HEK293T (cell line): ENCODE measurements around the gene RNU6-9.
"Not testable (repeated sequence)": the region's sequence is repeated elsewhere in the genome, so short reads cannot be mapped to it uniquely, and the experiment has no call there.

ENCODE experiments used
- CTCF ChIA-PET: fragments of 350-600 bp; formaldehyde crosslinking; extraction: SDS; loops from one replicate; lab custom pipeline; 2021; ENCODE audit warnings: antibody characterized with exemption, inconsistent platforms; lab: Yijun Ruan, JAX
- POLR2A ChIA-PET: fragments of 350-600 bp; formaldehyde crosslinking; extraction: SDS; loops from one replicate; lab custom pipeline; 2020; ENCODE audit warnings: antibody characterized with exemption, inconsistent platforms; lab: Yijun Ruan, JAX
- DNase-seq: peaks from one replicate; pipeline ENCODE4 v3.0.0; 2012; ENCODE audit warnings: mixed read lengths; ENCODE audit errors: extremely low spot score
- ARNT ChIP-seq: fragments of 450-650 bp; IDR thresholded peaks from 2 replicates; pipeline ENCODE4 v1.6.1; 2017; ENCODE audit warnings: mild to moderate bottlenecking
- BHLHE40 ChIP-seq: fragments of 450-650 bp; IDR thresholded peaks from 2 replicates; pipeline ENCODE4 v1.6.1; 2016; ENCODE audit warnings: mild to moderate bottlenecking, moderate library complexity, borderline replicate concordance
- CTBP1 ChIP-seq: fragments of 450-650 bp; IDR thresholded peaks from 2 replicates; pipeline ENCODE4 v1.6.1; 2016; ENCODE audit warnings: borderline replicate concordance
- ELF4 ChIP-seq: fragments of 450-650 bp; IDR thresholded peaks from 2 replicates; pipeline ENCODE4 v1.6.1; 2017; ENCODE audit warnings: antibody characterized with exemption
- FOXA1 ChIP-seq: fragments of 450-650 bp; IDR thresholded peaks from 2 replicates; pipeline ENCODE4 v1.6.1; 2016; ENCODE audit warnings: mild to moderate bottlenecking
- FOXK2 ChIP-seq: fragments of 450-650 bp; IDR thresholded peaks from 2 replicates; pipeline ENCODE4 v1.6.1; 2016; ENCODE audit warnings: mild to moderate bottlenecking
- FOXM1 ChIP-seq: fragments of 450-650 bp; IDR thresholded peaks from 2 replicates; pipeline ENCODE4 v1.6.1; 2017; ENCODE audit warnings: mild to moderate bottlenecking, borderline replicate concordance
- HDGF ChIP-seq: fragments of 450-650 bp; IDR thresholded peaks from 2 replicates; pipeline ENCODE4 v1.6.1; 2017; ENCODE audit warnings: antibody characterized with exemption, borderline replicate concordance
- L3MBTL2 ChIP-seq: fragments of 450-650 bp; conservative IDR thresholded peaks from 2 replicates; pipeline ENCODE4 v1.6.1; 2016; ENCODE audit warnings: mild to moderate bottlenecking
- LEF1 ChIP-seq: fragments of 450-650 bp; IDR thresholded peaks from 2 replicates; pipeline ENCODE4 v1.6.1; 2017; ENCODE audit warnings: mild to moderate bottlenecking, borderline replicate concordance
- NFRKB ChIP-seq: fragments of 450-650 bp; IDR thresholded peaks from 2 replicates; pipeline ENCODE4 v1.6.1; 2016; ENCODE audit warnings: mild to moderate bottlenecking, moderate library complexity
- SP1 ChIP-seq: fragments of 450-650 bp; IDR thresholded peaks from 2 replicates; pipeline ENCODE4 v1.6.1; 2017
- SUZ12 ChIP-seq: fragments of 450-650 bp; IDR thresholded peaks from 2 replicates; pipeline ENCODE4 v1.6.1; 2016; ENCODE audit warnings: mild to moderate bottlenecking
- TARDBP ChIP-seq: fragments of 450-650 bp; IDR thresholded peaks from 2 replicates; pipeline ENCODE4 v1.6.1; 2016
- ZNF384 ChIP-seq: fragments of 450-650 bp; IDR thresholded peaks from 2 replicates; pipeline ENCODE4 v1.6.1; 2016
- TF ChIP-seq, protein P1 (sequence below): fragments of 450-650 bp; IDR thresholded peaks from 2 replicates; pipeline ENCODE4 v1.6.1; 2016

The RNU6-9 gene

DNA sequence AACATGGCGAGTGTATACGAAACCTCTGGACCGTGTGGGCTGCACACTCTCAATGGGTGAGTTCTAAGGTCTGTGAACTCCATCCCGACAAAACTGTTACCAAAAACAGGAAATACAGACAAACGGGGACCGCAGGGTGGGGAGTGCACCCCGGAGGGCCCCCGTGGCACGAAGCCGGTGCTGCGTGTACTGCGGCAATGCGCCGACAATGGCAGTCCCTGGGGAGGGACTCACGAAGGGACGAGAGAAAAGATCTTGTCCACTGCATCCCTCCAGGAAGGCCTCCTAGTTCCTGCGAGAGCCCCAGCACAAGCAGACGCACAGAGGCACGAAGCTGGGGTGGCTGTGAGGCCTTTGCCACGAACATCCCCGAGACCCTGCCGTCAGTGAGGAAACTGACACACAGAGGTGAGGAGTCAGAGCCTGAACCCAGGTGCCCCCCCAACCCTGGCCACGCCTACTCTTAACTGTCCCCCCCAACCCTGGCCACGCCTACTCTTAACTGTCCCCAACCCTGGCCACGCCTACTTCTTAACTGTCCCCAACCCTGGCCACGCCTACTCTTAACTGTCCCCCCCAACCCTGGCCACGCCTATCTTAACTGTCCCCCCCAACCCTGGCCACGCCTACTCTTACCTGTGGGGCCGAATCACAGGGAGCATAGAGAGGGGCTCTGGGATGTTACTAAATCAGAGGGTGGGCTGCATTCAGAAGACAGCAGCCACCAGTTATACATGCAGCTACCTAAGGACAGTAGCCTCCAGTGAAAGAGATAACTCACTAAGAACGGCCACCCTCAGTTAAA is 4.5 kb upstream of the RNU6-9 start:
- no peak for TF ChIP-seq FOXK2
- TF ChIP-seq FOXA1: no peak
- no peak for TF ChIP-seq HDGF
- TF ChIP-seq SUZ12: no peak
- ChIA-PET POLR2A (no interaction called here), CTCF (no interaction called here)
- no peak for DNase-seq

DNA sequence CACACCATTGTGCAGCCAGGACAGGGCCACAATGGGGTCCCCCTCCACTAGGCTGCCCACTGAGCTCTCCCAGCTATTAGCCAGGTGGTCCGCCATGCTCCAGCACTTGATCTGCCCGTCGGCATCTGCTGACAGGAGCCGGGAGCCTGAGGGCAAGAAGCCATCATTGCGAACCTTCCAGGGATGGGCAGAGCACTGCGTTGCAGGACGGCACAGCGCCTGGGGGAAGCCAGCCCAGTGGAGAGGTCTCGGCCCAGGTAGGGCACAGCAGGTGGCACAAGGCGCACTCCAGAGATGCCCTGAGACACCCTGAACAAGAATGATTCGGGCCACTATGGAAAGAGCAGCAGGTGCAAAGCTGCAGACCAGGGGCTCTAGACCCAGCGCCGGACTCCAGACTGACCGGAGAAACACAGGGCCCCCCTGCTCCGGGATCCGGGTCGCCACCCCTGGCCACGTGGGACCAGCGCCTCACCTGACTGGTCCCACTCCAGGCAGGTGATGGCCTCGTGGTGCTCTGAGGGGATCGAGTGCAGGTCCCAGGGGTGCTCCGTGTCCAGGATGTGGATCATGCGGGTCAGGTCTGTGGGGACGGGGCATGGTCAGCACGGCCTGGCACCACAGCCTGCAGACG is 3.5 kb upstream of the RNU6-9 start:
- ChIA-PET POLR2A (no interaction called here), CTCF (no interaction called here)
- TF ChIP-seq NFRKB (no peak), SUZ12 (no peak), ARNT (no peak), TARDBP (no peak), HDGF (no peak), SP1 (no peak), L3MBTL2 (no peak), LEF1 (no peak), ELF4 (no peak), FOXM1 (no peak)
- TF ChIP-seq, protein P1, sequence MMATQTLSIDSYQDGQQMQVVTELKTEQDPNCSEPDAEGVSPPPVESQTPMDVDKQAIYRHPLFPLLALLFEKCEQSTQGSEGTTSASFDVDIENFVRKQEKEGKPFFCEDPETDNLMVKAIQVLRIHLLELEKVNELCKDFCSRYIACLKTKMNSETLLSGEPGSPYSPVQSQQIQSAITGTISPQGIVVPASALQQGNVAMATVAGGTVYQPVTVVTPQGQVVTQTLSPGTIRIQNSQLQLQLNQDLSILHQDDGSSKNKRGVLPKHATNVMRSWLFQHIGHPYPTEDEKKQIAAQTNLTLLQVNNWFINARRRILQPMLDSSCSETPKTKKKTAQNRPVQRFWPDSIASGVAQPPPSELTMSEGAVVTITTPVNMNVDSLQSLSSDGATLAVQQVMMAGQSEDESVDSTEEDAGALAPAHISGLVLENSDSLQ: no peak
- DNase-seq: no peak

DNA sequence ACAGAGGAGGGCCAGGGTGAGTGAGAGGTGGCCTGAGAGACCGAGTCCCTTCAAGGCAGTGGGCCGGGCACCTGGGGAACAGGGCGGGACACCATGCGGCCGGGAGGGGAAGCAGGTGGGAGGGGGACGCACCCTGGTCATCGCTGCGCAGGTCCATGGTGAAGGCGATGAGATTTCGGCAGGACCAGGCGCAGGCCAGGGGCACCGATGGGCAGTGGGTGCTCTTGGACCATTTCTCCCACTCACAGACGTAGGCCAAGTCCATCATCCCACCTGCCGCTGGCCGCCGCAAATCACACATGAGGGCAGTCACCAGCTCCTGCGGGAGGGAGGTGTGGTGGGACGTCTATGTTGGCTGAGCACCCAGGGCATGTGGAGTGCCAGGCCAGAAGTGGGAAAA is 2.5 kb upstream of the RNU6-9 start:
- POLR2A ChIA-PET: no interaction called here
- TF ChIP-seq FOXM1: no peak
- TF ChIP-seq FOXK2: no peak
- TF ChIP-seq NFRKB: no peak
- TF ChIP-seq ELF4: no peak
- no peak for TF ChIP-seq FOXA1
- TF ChIP-seq L3MBTL2: no peak
- no peak for TF ChIP-seq ARNT
- TF ChIP-seq BHLHE40: no peak
- TF ChIP-seq, protein P1: no peak
- no peak for TF ChIP-seq SUZ12
- no peak for TF ChIP-seq HDGF
- TF ChIP-seq SP1: no peak
- no peak for TF ChIP-seq TARDBP
- no peak for TF ChIP-seq LEF1
- CTCF ChIA-PET: no interaction called here
- no peak for DNase-seq

DNA sequence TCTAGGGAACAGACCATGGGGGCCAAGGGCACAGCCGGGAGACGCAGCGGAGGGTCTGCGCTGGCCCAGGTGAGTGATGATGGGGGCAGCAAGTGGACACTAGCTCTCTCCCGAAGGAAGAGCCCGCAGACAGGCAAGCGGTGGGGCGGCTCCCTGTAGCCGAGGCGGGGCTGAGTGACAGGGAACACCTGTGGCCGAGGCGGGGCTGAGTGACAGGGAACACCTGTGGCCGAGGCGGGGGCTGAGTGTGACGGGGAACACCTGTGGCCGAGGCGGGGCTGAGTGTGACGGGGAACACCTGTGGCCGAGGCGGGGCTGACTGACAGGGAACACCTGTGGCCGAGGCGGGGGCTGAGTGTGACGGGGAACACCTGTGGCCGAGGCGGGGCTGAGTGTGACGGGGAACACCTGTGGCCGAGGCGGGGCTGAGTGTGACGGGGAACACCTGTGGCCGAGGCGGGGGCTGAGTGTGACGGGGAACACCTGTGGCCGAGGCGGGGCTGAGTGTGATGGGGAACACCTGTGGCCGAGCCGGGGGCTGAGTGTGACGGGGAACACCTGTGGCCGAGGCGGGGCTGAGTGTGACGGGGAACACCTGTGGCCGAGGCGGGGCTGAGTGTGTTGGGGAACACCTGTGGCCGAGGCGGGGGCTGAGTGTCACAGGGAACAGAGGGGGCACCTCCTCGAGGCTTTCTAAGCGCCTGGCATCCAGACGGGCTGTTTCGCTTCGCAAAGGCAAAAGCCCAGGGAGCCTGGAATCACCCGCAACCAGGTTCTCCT is 1.7 kb upstream of the RNU6-9 start:
- DNase-seq, CTCF ChIA-PET: not testable (repeated sequence)
- POLR2A ChIA-PET: interaction anchor here (1.7 kb wide), 1 partner anchor 9 kb away, joined by 4 read pairs; no protein-coding TSS in a partner anchor

DNA sequence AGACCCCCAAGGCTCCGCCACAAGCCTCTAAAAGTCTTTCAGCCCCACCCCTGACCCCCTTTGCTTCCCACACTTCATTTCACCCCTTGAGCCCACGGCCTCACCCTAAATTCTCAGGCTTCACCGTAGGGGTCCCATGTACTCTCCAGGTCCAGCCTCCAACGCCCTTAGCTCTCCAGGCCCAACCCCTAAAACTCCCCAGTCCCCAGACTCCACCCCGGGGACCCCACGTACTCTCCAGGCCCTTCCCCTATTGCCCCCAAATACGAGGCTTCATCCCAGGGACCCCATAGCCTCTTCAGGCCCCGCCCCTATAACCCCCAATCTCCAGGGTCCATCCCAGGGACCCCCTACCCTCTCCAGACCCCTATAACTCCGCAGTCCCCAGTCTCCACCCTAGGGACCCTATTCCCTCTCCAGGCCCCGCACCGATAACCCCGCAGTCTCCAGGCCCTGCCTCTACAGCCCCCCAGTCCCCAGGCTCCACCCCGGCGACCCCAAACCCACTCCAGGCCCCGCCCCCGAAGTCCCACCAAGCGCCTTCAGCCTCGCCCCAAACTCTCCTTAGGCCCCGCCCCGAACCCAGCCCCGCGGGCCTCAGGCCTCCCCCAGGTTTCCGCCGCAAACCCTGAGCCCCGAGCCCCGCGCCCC is 916 bp upstream of the RNU6-9 start:
- no peak for TF ChIP-seq NFRKB
- ChIA-PET POLR2A (interaction anchor here (1.7 kb wide), 1 partner anchor 9 kb away, joined by 4 read pairs; no protein-coding TSS in a partner anchor), CTCF (interaction anchor here (0.6 to 1.3 kb wide), 2 partner anchors 36 to 123 kb away, joined by 3 read pairs; no protein-coding TSS in a partner anchor)
- no peak for DNase-seq

DNA sequence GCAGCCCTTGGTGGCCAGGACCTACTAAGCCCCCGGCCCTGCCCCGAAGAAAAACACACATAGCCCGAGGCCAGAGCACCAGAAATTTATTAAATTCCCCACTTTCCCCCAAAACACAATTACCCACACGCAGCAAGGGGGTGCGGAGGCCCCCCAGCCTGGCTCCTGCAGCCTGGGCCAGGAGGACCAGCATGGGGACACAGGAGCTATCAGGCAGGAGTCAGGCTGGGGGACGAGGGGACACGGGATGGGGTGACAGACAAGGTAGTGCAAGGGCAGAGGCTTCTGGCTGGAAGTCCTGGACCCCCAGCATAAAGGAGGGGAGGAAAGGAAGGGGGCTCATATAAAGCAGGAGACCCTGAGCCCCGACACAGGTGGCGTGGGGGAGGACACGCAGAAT is 3.1 kb downstream of the RNU6-9 start:
- no peak for DNase-seq
- TF ChIP-seq, protein P1: no peak
- TF ChIP-seq CTBP1 (no peak), HDGF (no peak), NFRKB (no peak), FOXA1 (no peak), ELF4 (no peak), FOXK2 (no peak), ZNF384 (no peak), ARNT (no peak), BHLHE40 (no peak), FOXM1 (no peak), SP1 (no peak), SUZ12 (no peak), L3MBTL2 (no peak), LEF1 (no peak), TARDBP (no peak)
- POLR2A ChIA-PET: no interaction called here
- CTCF ChIA-PET: no interaction called here
